Measurements from ENCODE around the gene GJD2.

Gene GJD2

GRCh38 chr15:34755419-34755773 lies 598 bp upstream of the GJD2 start:
- Histone ChIP-seq H3K4me3 (replicated peaks; ENCODE audit: insufficient read depth, low read length) (no peak overlapping the region), H3K27ac (replicated peaks) (no peak overlapping the region), H3K27me3 (ENCODE audit: insufficient read depth, poor library complexity, severe bottlenecking) (peaks cover 49% of the 10 kb centered on the region)
- DNase-seq (ENCODE audit: low read depth in 1 of 2, low spot score in 1 of 2): no peak
- TF ChIP-seq, protein P1, sequence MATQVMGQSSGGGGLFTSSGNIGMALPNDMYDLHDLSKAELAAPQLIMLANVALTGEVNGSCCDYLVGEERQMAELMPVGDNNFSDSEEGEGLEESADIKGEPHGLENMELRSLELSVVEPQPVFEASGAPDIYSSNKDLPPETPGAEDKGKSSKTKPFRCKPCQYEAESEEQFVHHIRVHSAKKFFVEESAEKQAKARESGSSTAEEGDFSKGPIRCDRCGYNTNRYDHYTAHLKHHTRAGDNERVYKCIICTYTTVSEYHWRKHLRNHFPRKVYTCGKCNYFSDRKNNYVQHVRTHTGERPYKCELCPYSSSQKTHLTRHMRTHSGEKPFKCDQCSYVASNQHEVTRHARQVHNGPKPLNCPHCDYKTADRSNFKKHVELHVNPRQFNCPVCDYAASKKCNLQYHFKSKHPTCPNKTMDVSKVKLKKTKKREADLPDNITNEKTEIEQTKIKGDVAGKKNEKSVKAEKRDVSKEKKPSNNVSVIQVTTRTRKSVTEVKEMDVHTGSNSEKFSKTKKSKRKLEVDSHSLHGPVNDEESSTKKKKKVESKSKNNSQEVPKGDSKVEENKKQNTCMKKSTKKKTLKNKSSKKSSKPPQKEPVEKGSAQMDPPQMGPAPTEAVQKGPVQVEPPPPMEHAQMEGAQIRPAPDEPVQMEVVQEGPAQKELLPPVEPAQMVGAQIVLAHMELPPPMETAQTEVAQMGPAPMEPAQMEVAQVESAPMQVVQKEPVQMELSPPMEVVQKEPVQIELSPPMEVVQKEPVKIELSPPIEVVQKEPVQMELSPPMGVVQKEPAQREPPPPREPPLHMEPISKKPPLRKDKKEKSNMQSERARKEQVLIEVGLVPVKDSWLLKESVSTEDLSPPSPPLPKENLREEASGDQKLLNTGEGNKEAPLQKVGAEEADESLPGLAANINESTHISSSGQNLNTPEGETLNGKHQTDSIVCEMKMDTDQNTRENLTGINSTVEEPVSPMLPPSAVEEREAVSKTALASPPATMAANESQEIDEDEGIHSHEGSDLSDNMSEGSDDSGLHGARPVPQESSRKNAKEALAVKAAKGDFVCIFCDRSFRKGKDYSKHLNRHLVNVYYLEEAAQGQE (IDR thresholded peaks at IDR 0.05; ENCODE audit: insufficient replicate concordance, low read depth): no peak
- TF ChIP-seq SPI1 (IDR thresholded peaks at IDR 0.05; ENCODE audit: borderline replicate concordance, low read depth) (no peak), CTCF (IDR thresholded peaks at IDR 0.05; ENCODE audit: insufficient read depth, low read length) (no peak), POLR2AphosphoS5 (IDR thresholded peaks at IDR 0.05; ENCODE audit: low read depth) (no peak), GABPA (IDR thresholded peaks at IDR 0.05; ENCODE audit: low read depth) (no peak)

DNA sequence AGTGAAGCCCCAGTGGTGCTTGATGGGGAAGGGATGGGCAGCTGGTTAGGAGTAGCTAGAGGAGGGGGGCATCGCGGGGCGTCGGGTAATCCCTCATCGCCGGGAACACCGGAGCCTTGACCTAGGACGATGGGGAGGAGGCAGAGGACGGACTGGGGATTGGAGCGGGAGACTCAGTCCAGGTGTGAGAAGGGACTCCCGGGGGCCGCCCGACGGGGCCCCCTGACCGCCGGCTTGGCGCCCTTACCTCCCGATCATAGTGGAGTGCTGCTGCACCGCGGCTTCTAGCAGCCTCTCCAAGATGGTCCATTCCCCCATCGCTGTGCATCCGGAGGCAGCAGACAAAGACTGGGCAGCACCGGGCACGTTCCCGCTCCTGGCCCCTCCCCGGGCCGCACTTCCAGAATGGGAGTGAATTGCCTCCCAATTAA lies 612 bp downstream of the GJD2 start:
- DNase-seq (ENCODE audit: low read depth in 1 of 2, low spot score in 1 of 2): no peak
- H3K27ac ChIP-seq (replicated peaks): no peak overlapping the region
- H3K27me3 ChIP-seq (ENCODE audit: insufficient read depth, poor library complexity, severe bottlenecking): peaks cover 43% of the 10 kb centered on the region
- no peak overlapping the region for H3K4me3 ChIP-seq (replicated peaks; ENCODE audit: insufficient read depth, low read length)
- TF ChIP-seq POLR2AphosphoS5 (IDR thresholded peaks at IDR 0.05; ENCODE audit: low read depth) (no peak), GABPA (IDR thresholded peaks at IDR 0.05; ENCODE audit: low read depth) (no peak), SPI1 (IDR thresholded peaks at IDR 0.05; ENCODE audit: borderline replicate concordance, low read depth) (no peak), CTCF (IDR thresholded peaks at IDR 0.05; ENCODE audit: insufficient read depth, low read length) (no peak)
- TF ChIP-seq, protein P1 (IDR thresholded peaks at IDR 0.05; ENCODE audit: insufficient replicate concordance, low read depth): no peak

GRCh38 chr15:34753236-34753894 lies 1.4 kb downstream of the GJD2 start:
- no peak for DNase-seq (ENCODE audit: low read depth in 1 of 2, low spot score in 1 of 2)
- TF ChIP-seq, protein P1 (IDR thresholded peaks at IDR 0.05; ENCODE audit: insufficient replicate concordance, low read depth): peak; percentile 95
- no peak for TF ChIP-seq CTCF (IDR thresholded peaks at IDR 0.05; ENCODE audit: insufficient read depth, low read length)
- no peak overlapping the region for H3K27ac ChIP-seq (replicated peaks)
- no peak overlapping the region for H3K4me3 ChIP-seq (replicated peaks; ENCODE audit: insufficient read depth, low read length)
- peaks cover 46% of the 10 kb centered on the region for H3K27me3 ChIP-seq (ENCODE audit: insufficient read depth, poor library complexity, severe bottlenecking)
